GM12878 (cell line): ENCODE results near the gene MYBPHL. TPM values are rescaled to one million over a fixed set of nuclear protein-coding genes. Genes with fewer than 3 reads are reported as not detected.

Source experiments
- FOXM1 ChIP-seq: IDR thresholded peaks from 2 replicates; pipeline ENCODE4 v1.6.1; 2012; ENCODE audit warnings: low read depth, mild to moderate bottlenecking, inconsistent platforms, low read length, moderate library complexity
- LARP7 ChIP-seq: fragments of 450-650 bp; IDR thresholded peaks from 2 replicates; pipeline ENCODE4 v1.6.1; 2017; ENCODE audit warnings: mild to moderate bottlenecking
- MYC ChIP-seq: IDR thresholded peaks from 2 replicates; pipeline ENCODE4 v1.6.1; 2011; ENCODE audit warnings: mild to moderate bottlenecking, low read length, moderate library complexity, inconsistent platforms; ENCODE audit not compliant: insufficient read depth, insufficient replicate concordance, insufficient read length, severe bottlenecking
- NFXL1 ChIP-seq: fragments of 450-650 bp; IDR thresholded peaks from 2 replicates; pipeline ENCODE4 v1.6.1; 2017; ENCODE audit warnings: antibody characterized with exemption, mild to moderate bottlenecking, borderline replicate concordance
- NKRF ChIP-seq: fragments of 450-650 bp; conservative IDR thresholded peaks from 2 replicates; pipeline ENCODE4 v1.6.1; 2017; ENCODE audit warnings: mild to moderate bottlenecking, moderate library complexity
- RBBP5 ChIP-seq: fragments of 200-600 bp; sonication (generic); conservative IDR thresholded peaks from 2 replicates; pipeline ENCODE4 v1.6.1; 2016
- STAT3 ChIP-seq: IDR thresholded peaks from 2 replicates; pipeline ENCODE4 v1.6.1; 2011; ENCODE audit warnings: low read depth, low read length, improper control_type of control experiment
- WRNIP1 ChIP-seq: IDR thresholded peaks from 2 replicates; pipeline ENCODE4 v1.6.1; 2011; ENCODE audit warnings: low read depth, low read length, improper control_type of control experiment, borderline replicate concordance
- ZBTB33 ChIP-seq: fragments of 450-650 bp; IDR thresholded peaks from 2 replicates; pipeline ENCODE4 v1.6.1; 2017; ENCODE audit warnings: mild to moderate bottlenecking
- ZBTB4 ChIP-seq: fragments of 450-650 bp; formaldehyde crosslinking; IDR thresholded peaks from 2 replicates; pipeline ENCODE4 v1.4.0; 2022; ENCODE audit warnings: mild to moderate bottlenecking, moderate library complexity
- ZBTB40 ChIP-seq: fragments of 450-650 bp; IDR thresholded peaks from 2 replicates; pipeline ENCODE4 v1.6.1; 2016; ENCODE audit warnings: mild to moderate bottlenecking, moderate library complexity, borderline replicate concordance
- ZNF592 ChIP-seq: fragments of 450-650 bp; IDR thresholded peaks from 2 replicates; pipeline ENCODE4 v1.6.1; 2017; ENCODE audit warnings: mild to moderate bottlenecking, moderate library complexity
- polyA plus RNA-seq, 11 experiments: library from polyadenylated mRNA; depleted of rRNA in 4 of 11; unstranded in 6 of 11; stranded (reverse) in 5 of 11; fragments of >200 nt; fragmentation: Nextera tagmentation in 4 of 11; fragmentation: Illumina TruSeq in 1 of 11; extraction: Ambion mirVana in 4 of 11; extraction: Trizol in 1 of 11; gene quantifications; 1 replicate in 1 of 11; 2 replicates in 10 of 11; pipeline versions ENCODE4 v1.2.1 to v1.2.3, GENCODE V29; 2011 to 2016; ENCODE audit warnings: inconsistent platforms in 2 of 11, missing spikeins in 2 of 11, low read depth in 1 of 11
- total RNA-seq, 4 experiments: library from RNA; depleted of rRNA in 3 of 4; stranded (reverse); fragments of >200 nt in 3 of 4; fragmentation: Illumina TruSeq in 1 of 4; extraction: Trizol in 1 of 4; gene quantifications; 2 replicates each; pipeline versions ENCODE4 v1.2.1 to v1.2.3, GENCODE V29; 2013 to 2021

Gene MYBPHL
- total and polyA plus RNA-seq, 10 of the 15 experiments (the other 5 are each of a cell fraction or from before 2014, with no cell fraction given): 0.16 to 0.75 (median 0.54) TPM; not detected in 7

- TF ChIP-seq ZNF592 (0 out of 2 replicates have a peak, but pooled peaks have one; percentile 57), LARP7 (peak; percentile 62; the same call in 1 of the 2 replicates), ZBTB4 (no peak), MYC (no peak), FOXM1 (no peak), NKRF (no peak), ZBTB33 (no peak), STAT3 (no peak), ZBTB40 (no peak), RBBP5 (no peak), WRNIP1 (0 out of 2 replicates have a peak, but pooled peaks have one; percentile 39), NFXL1 (no peak)
Observed at GRCh38 chr1:109277434-109278204, 29.2 kb downstream of the MYBPHL start (continued).
